IMR-90 (cell line): ENCODE data around the gene TSSK2. TPM values are rescaled to one million over a fixed set of nuclear protein-coding genes. Genes with fewer than 3 reads are reported as not detected.

Experiments
- ATAC-seq: fragments of 200-7000 bp; cut with Tn5 transposase; 2 replicates; pipeline ENCODE4 v1.9.1; 2020; ENCODE audit warnings: low read depth, mild to moderate bottlenecking, moderate library complexity
- BruUV-seq: library from RNA; stranded (reverse); fragments of 400-500 nt; replicated peaks from 2 replicates; lab custom pipeline; 2021; lab: Mats Ljungman, UMichigan
- CTCF ChIA-PET: fragments of 300-600 bp; formaldehyde crosslinking; extraction: SDS; loops from one replicate; lab custom pipeline; 2021; ENCODE audit warnings: antibody characterized with exemption; lab: Yijun Ruan, JAX
- POLR2A ChIA-PET: fragments of 300-600 bp; sonication (Branson Sonifier 250); formaldehyde crosslinking; loops from one replicate; lab custom pipeline; 2022; ENCODE audit warnings: antibody characterized with exemption; ENCODE audit not compliant: unreplicated experiment; lab: Charles Lee
- DNase-seq: peaks from one replicate; pipeline ENCODE4 v3.0.0; 2013
- H2AFZ ChIP-seq: replicated peaks from 2 replicates; pipeline ENCODE3; 2013; ENCODE audit warnings: low read length, mild to moderate bottlenecking; ENCODE audit not compliant: poor library complexity
- H2AK5ac ChIP-seq: 2 replicates; pipeline ENCODE4 v1.6.1; 2013; ENCODE audit warnings: low read depth, low read length, inconsistent platforms
- H2AK9ac ChIP-seq: replicated peaks from 2 replicates; pipeline ENCODE3; 2013; ENCODE audit warnings: mild to moderate bottlenecking, low read depth, low read length, moderate library complexity; ENCODE audit not compliant: poor library complexity
- H2BK120ac ChIP-seq: 2 replicates; pipeline ENCODE4 v1.6.1; 2013; ENCODE audit warnings: low read depth, low read length, inconsistent platforms
- H2BK15ac ChIP-seq: 3 replicates; pipeline ENCODE4 v1.6.1; 2013; ENCODE audit warnings: low read depth, low read length, inconsistent platforms
- H2BK20ac ChIP-seq: 2 replicates; pipeline ENCODE4 v1.6.1; 2013; ENCODE audit warnings: low read depth, mild to moderate bottlenecking, inconsistent platforms, low read length, moderate library complexity
- H2BK5ac ChIP-seq: 2 replicates; pipeline ENCODE4 v1.6.1; 2013; ENCODE audit warnings: mild to moderate bottlenecking, low read depth, low read length, inconsistent platforms; ENCODE audit not compliant: poor library complexity, severe bottlenecking
- H3K14ac ChIP-seq: replicated peaks from 2 replicates; pipeline ENCODE4 v1.6.1; 2013; ENCODE audit warnings: low read depth, low read length, inconsistent platforms
- H3K18ac ChIP-seq: 2 replicates; pipeline ENCODE4 v1.6.1; 2013; ENCODE audit warnings: low read depth, low read length, control low read depth
- H3K23ac ChIP-seq: 2 replicates; pipeline ENCODE4 v1.6.1; 2013; ENCODE audit warnings: low read depth, low read length, inconsistent platforms
- H3K27ac ChIP-seq: 2 replicates; pipeline ENCODE4 v1.5.1; 2013; ENCODE audit warnings: mild to moderate bottlenecking, control low read depth, low read length; ENCODE audit not compliant: insufficient read depth
- H3K27me3 ChIP-seq: 2 replicates; pipeline ENCODE4 v1.6.1; 2013; ENCODE audit warnings: low read length; ENCODE audit not compliant: control insufficient read depth, insufficient read depth
- H3K36me3 ChIP-seq: 2 replicates; pipeline ENCODE4 v1.6.1; 2013; ENCODE audit warnings: low read length, mixed read lengths; ENCODE audit not compliant: control insufficient read depth, insufficient read depth
- H3K4ac ChIP-seq: 2 replicates; pipeline ENCODE4 v1.6.1; 2013; ENCODE audit warnings: low read depth, low read length, inconsistent platforms
- H3K4me1 ChIP-seq: 2 replicates; pipeline ENCODE4 v1.6.1; 2013; ENCODE audit warnings: low read length, mixed read lengths; ENCODE audit not compliant: control insufficient read depth, insufficient read depth
- H3K4me2 ChIP-seq: 2 replicates; pipeline ENCODE4 v1.6.1; 2013; ENCODE audit warnings: low read depth, mild to moderate bottlenecking, control low read depth, low read length, moderate library complexity
- H3K4me3 ChIP-seq: 2 replicates; pipeline ENCODE4 v1.5.1; 2013; ENCODE audit warnings: low read depth, mild to moderate bottlenecking, control low read depth, low read length, moderate library complexity; ENCODE audit not compliant: insufficient read depth
- H3K56ac ChIP-seq: 2 replicates; pipeline ENCODE4 v1.6.1; 2013; ENCODE audit warnings: low read length, inconsistent platforms; ENCODE audit not compliant: insufficient read depth; ENCODE audit errors: extremely low read depth
- H3K79me1 ChIP-seq, 2 experiments: 2 replicates each; pipeline ENCODE4 v1.6.1; 2013; ENCODE audit warnings: low read length in 2 of 2, inconsistent platforms in 1 of 2, low read depth in 1 of 2
- H3K9ac ChIP-seq: 2 replicates; pipeline ENCODE4 v1.6.1; 2013; ENCODE audit warnings: low read depth, low read length, control low read depth
- H3K9me1 ChIP-seq: 2 replicates; pipeline ENCODE4 v1.6.1; 2013; ENCODE audit warnings: low read length, inconsistent platforms; ENCODE audit not compliant: insufficient read depth
- H3K9me3 ChIP-seq: 2 replicates; pipeline ENCODE4 v1.6.1; 2013; ENCODE audit warnings: low read length; ENCODE audit not compliant: control insufficient read depth, insufficient read depth
- H4K20me1 ChIP-seq: 2 replicates; pipeline ENCODE4 v1.6.1; 2013; ENCODE audit warnings: low read length, inconsistent platforms; ENCODE audit not compliant: insufficient read depth
- H4K5ac ChIP-seq: 2 replicates; pipeline ENCODE4 v1.6.1; 2013; ENCODE audit warnings: mild to moderate bottlenecking, low read depth, low read length, control low read depth
- H4K8ac ChIP-seq, 2 experiments: 2 replicates each; pipeline ENCODE4 v1.6.1; 2013; ENCODE audit warnings: low read depth in 2 of 2, low read length in 2 of 2, control low read depth in 1 of 2, inconsistent platforms in 1 of 2
- H4K91ac ChIP-seq: 2 replicates; pipeline ENCODE4 v1.6.1; 2013; ENCODE audit warnings: low read depth, low read length, inconsistent platforms; ENCODE audit not compliant: insufficient read depth
- BHLHE40 ChIP-seq: fragments of 150-350 bp; IDR thresholded peaks from 2 replicates; pipeline ENCODE4 v1.6.1; 2016; ENCODE audit warnings: mild to moderate bottlenecking, low read depth, low read length
- CEBPB ChIP-seq: IDR thresholded peaks from 2 replicates; pipeline ENCODE4 v1.6.1; 2012; ENCODE audit warnings: low read depth, low read length, improper control_type of control experiment
- CHD1 ChIP-seq: IDR thresholded peaks from 2 replicates; pipeline ENCODE4 v1.6.1; 2012; ENCODE audit warnings: low read depth, low read length, improper control_type of control experiment
- CTCF ChIP-seq: conservative IDR thresholded peaks from 2 replicates; pipeline ENCODE4 v1.5.1; 2012; ENCODE audit warnings: mild to moderate bottlenecking, low read depth, low read length, improper control_type of control experiment
- ELK1 ChIP-seq: fragments of 150-350 bp; IDR thresholded peaks from 2 replicates; pipeline ENCODE4 v1.6.1; 2016; ENCODE audit warnings: low read depth, mild to moderate bottlenecking, low read length, moderate library complexity, borderline replicate concordance
- FOS ChIP-seq: fragments of 150-350 bp; IDR thresholded peaks from 2 replicates; pipeline ENCODE4 v1.6.1; 2016; ENCODE audit warnings: low read depth, low read length
- MAFK ChIP-seq: IDR thresholded peaks from 2 replicates; pipeline ENCODE4 v1.6.1; 2012; ENCODE audit warnings: low read depth, low read length, improper control_type of control experiment
- MAZ ChIP-seq: IDR thresholded peaks from 2 replicates; pipeline ENCODE4 v1.6.1; 2012; ENCODE audit warnings: low read depth, mild to moderate bottlenecking, low read length, improper control_type of control experiment, moderate library complexity, borderline replicate concordance
- MXI1 ChIP-seq: IDR thresholded peaks from 2 replicates; pipeline ENCODE4 v1.6.1; 2012; ENCODE audit warnings: low read depth, mild to moderate bottlenecking, low read length, moderate library complexity, borderline replicate concordance
- NFE2L2 ChIP-seq: fragments of 150-350 bp; IDR thresholded peaks from 2 replicates; pipeline ENCODE4 v1.6.1; 2016; ENCODE audit warnings: low read depth, mild to moderate bottlenecking, low read length
- POLR2A ChIP-seq: IDR thresholded peaks from 2 replicates; pipeline ENCODE4 v1.6.1; 2012; ENCODE audit warnings: mild to moderate bottlenecking, low read depth, low read length
- RAD21 ChIP-seq: IDR thresholded peaks from 2 replicates; pipeline ENCODE4 v1.6.1; 2012; ENCODE audit warnings: low read length, improper control_type of control experiment
- RCOR1 ChIP-seq: IDR thresholded peaks from 2 replicates; pipeline ENCODE4 v1.6.1; 2012; ENCODE audit warnings: mild to moderate bottlenecking, low read length, improper control_type of control experiment; ENCODE audit not compliant: insufficient replicate concordance
- RFX5 ChIP-seq: IDR thresholded peaks from 2 replicates; pipeline ENCODE4 v1.8.0; 2012; ENCODE audit warnings: low read depth, mild to moderate bottlenecking, low read length, moderate library complexity
- SMC3 ChIP-seq: fragments of 150-350 bp; IDR thresholded peaks from 2 replicates; pipeline ENCODE4 v1.6.1; 2016; ENCODE audit warnings: low read depth, mild to moderate bottlenecking, antibody characterized with exemption, low read length, moderate library complexity
- USF2 ChIP-seq: fragments of 150-350 bp; IDR thresholded peaks from 2 replicates; pipeline ENCODE4 v1.6.1; 2017; ENCODE audit warnings: mild to moderate bottlenecking, antibody characterized with exemption, low read length, low read depth
- WGBS, 2 experiments: methylation state at CpG; one replicate each; pipeline versions ENCODE4 v1.1.5 to v1.1.7; 2013; ENCODE audit warnings: missing lambda C conversion rate in 2 of 2; ENCODE audit not compliant: insufficient read length in 1 of 2; ENCODE audit errors: extremely low coverage in 2 of 2; 5-methylcytosine and 5-hydroxymethylcytosine counted together
- dilution Hi-C: fragments of 300-500 bp; cut with HindIII; formaldehyde crosslinking; loops from one replicate; pipeline ENCODE4 v1.14.3; 2018; ENCODE audit warnings: low sequenced_read_pairs; ENCODE audit not compliant: unreplicated experiment
- in situ Hi-C: fragments of 300-500 bp; cut with MboI; formaldehyde crosslinking; loops from 3 replicates; pipeline ENCODE4 v1.14.3; 2019; ENCODE audit warnings: low sequenced_read_pairs, inconsistent platforms, mixed read lengths
- intact Hi-C: fragments of 100-400 bp; cut with micrococcal nuclease; formaldehyde crosslinking; loops from 2 replicates; pipeline ENCODE4 v1.10.0; 2022
- polyA plus RNA-seq, 3 experiments: library from polyadenylated mRNA; depleted of rRNA; stranded (reverse); fragments of >200 nt; gene quantifications; 2 replicates each; pipeline ENCODE4 v1.2.3, GENCODE V29; 2012; ENCODE audit warnings: low replicate concordance in 1 of 3
- total RNA-seq: library from RNA; depleted of rRNA; stranded (reverse); fragments of >200 nt; gene quantifications from 2 replicates; pipeline ENCODE4 v1.2.3, GENCODE V29; 2012

TSSK2 gene
- total and polyA plus RNA-seq, 2 of the 4 experiments (the other 2 are of a cell fraction) = not detected

- H3K4ac ChIP-seq = no peak overlapping the region
- WGBS, 2 experiments = 61% methylated on average over 2 of the region's 7 CpGs; no CpG with 5 or more reads in 1 of the 2 experiments
- DNase-seq (no peak), ATAC-seq (no peak)
- H4K91ac ChIP-seq = no peak overlapping the region
- no peak overlapping the region for H3K9ac ChIP-seq
- peaks cover 3% of the 10 kb centered on the region; the same call in 1 of the 2 replicates for H3K9me1 ChIP-seq
- H3K4me2 ChIP-seq = no peak overlapping the region
- no peak overlapping the region for H2AK5ac ChIP-seq
- no peak overlapping the region for H2BK20ac ChIP-seq
- H2BK120ac ChIP-seq = no peak overlapping the region
- H2AFZ ChIP-seq = no peak overlapping the region
- ChIA-PET POLR2A (no interaction called here), CTCF (no interaction called here)
- H3K4me3 ChIP-seq = no peak overlapping the region
- TF ChIP-seq CTCF (no peak), ELK1 (no peak), RCOR1 (no peak), CEBPB (no peak), CHD1 (no peak), USF2 (no peak), MAFK (no peak), NFE2L2 (no peak), POLR2A (no peak), SMC3 (no peak), FOS (no peak), RFX5 (no peak), MXI1 (no peak), BHLHE40 (no peak), MAZ (no peak), RAD21 (no peak)
- no peak overlapping the region for H4K8ac ChIP-seq
- no peaks in the 10 kb centered on the region for H3K79me1 ChIP-seq
- H2BK15ac ChIP-seq = no peak overlapping the region
- no peaks in the 10 kb centered on the region for H4K20me1 ChIP-seq
- H4K5ac ChIP-seq = no peak overlapping the region
- no peaks in the 10 kb centered on the region for H3K4me1 ChIP-seq
- H2BK5ac ChIP-seq = no peak overlapping the region
- H3K27ac ChIP-seq = no peak overlapping the region
- no peak overlapping the region for H3K56ac ChIP-seq
- H3K27me3 ChIP-seq = no peaks in the 10 kb centered on the region
- H3K14ac ChIP-seq = no peak overlapping the region
- intact Hi-C loops (no loop called here), in situ Hi-C loops (no loop called here), dilution Hi-C loops (no loop called here)
- no peak overlapping the region for H3K23ac ChIP-seq
- no TSS peak for BruUV-seq
- H2AK9ac ChIP-seq = no peak overlapping the region
- H3K9me3 ChIP-seq = no peaks in the 10 kb centered on the region
- H3K36me3 ChIP-seq = peaks cover 24% of the 10 kb centered on the region
- H3K18ac ChIP-seq = no peak overlapping the region
Observed at GRCh38 chr22:19128946-19129727, 2.0 kb upstream of the TSSK2 start.
